HG03378 (cell line): ENCODE results near the gene SRRM3.
"Not testable (repeated sequence)": the region's sequence is repeated elsewhere in the genome, so short reads cannot be mapped to it uniquely, and the experiment has no call there.

Source experiments
- ATAC-seq: cut with Tn5 transposase; IDR thresholded peaks from one replicate; pipeline ENCODE4 v1.9.1; 2021; ENCODE audit warnings: mild to moderate bottlenecking, moderate library complexity; ENCODE audit not compliant: unreplicated experiment

The SRRM3 gene

GRCh38 chr7:76335417-76335816 is 133.7 kb downstream of the SRRM3 start:
- not testable (repeated sequence) for ATAC-seq

- ATAC-seq, result no peak
These were observed 134.4 kb downstream of the SRRM3 start for GRCh38 chr7:76336094-76336493.
